Endothelial cell of umbilical vein (primary cell): ENCODE results near the gene PRKAG2. TPM values are rescaled to one million over a fixed set of nuclear protein-coding genes. Genes with fewer than 3 reads are reported as not detected.

Experiments used
- BruUV-seq: library from RNA; stranded (reverse); fragments of 400-500 nt; replicated peaks from 2 replicates; lab custom pipeline; 2021; lab: Mats Ljungman, UMichigan
- CTCF ChIA-PET: fragments of 300-600, 350-600 bp; sonication (Branson Sonifier 250); formaldehyde crosslinking; loops from one replicate; lab custom pipeline; 2021; ENCODE audit warnings: antibody characterized with exemption, inconsistent platforms; lab: Charles Lee
- POLR2A ChIA-PET: fragments of 300-600, 350-600 bp; sonication (Branson Sonifier 250); formaldehyde crosslinking; loops from one replicate; lab custom pipeline; 2021; ENCODE audit warnings: antibody characterized with exemption, inconsistent platforms; lab: Charles Lee
- DNase-seq: peaks from one replicate; pipeline ENCODE4 v3.0.0-alpha.2; 2011; ENCODE audit warnings: low read depth, low spot score
- FAIRE-seq: peaks from 2 replicates; lab custom pipeline; 2011; peaks lifted over from hg19 to GRCh38; lab: Jason Lieb, UNC
- H2AFZ ChIP-seq: 2 replicates; pipeline ENCODE4 v1.6.0; 2012; ENCODE audit warnings: low read depth, low read length, control low read depth, inconsistent platforms
- H3K27ac ChIP-seq: 2 replicates; pipeline ENCODE4 v1.5.1; 2011; ENCODE audit warnings: low read depth, mild to moderate bottlenecking, control low read depth, low read length, moderate library complexity; ENCODE audit not compliant: insufficient read depth
- H3K27me3 ChIP-seq, 2 experiments: 2 replicates each; pipeline versions ENCODE4 v1.6.0 to v1.6.1; 2011; ENCODE audit warnings: low read length in 2 of 2, mixed read lengths in 1 of 2; ENCODE audit not compliant: control insufficient read depth in 2 of 2, insufficient read depth in 2 of 2
- H3K36me3 ChIP-seq, 2 experiments: 2 replicates in 1 of 2; 3 replicates in 1 of 2; pipeline ENCODE4 v1.5.1; 2011; ENCODE audit warnings: low read length in 2 of 2, mild to moderate bottlenecking in 1 of 2, moderate library complexity in 1 of 2; ENCODE audit not compliant: control insufficient read depth in 2 of 2, insufficient read depth in 2 of 2; ENCODE audit errors: extremely low read depth in 1 of 2
- H3K4me1 ChIP-seq: 3 replicates; pipeline ENCODE4 v1.5.1; 2011; ENCODE audit warnings: mild to moderate bottlenecking, low read length; ENCODE audit not compliant: control insufficient read depth, insufficient read depth; ENCODE audit errors: extremely low read depth
- H3K4me2 ChIP-seq: 2 replicates; pipeline ENCODE4 v1.6.1; 2011; ENCODE audit warnings: low read length, control low read depth, mixed read lengths; ENCODE audit not compliant: insufficient read depth
- H3K4me3 ChIP-seq, 3 experiments: fragments of 200-600 bp in 1 of 3; sonication (generic), shearing (Covaris generic) in 1 of 3; replicated peaks in 1 of 3; 2 replicates each; pipeline ENCODE4 v1.5.1; 2011 to 2016; ENCODE audit warnings: control low read depth in 3 of 3, low read length in 3 of 3, mild to moderate bottlenecking in 2 of 3, inconsistent platforms in 1 of 3, low read depth in 1 of 3, moderate library complexity in 1 of 3; ENCODE audit not compliant: insufficient read depth in 1 of 3
- H3K79me2 ChIP-seq: 2 replicates; pipeline ENCODE4 v1.6.0; 2012; ENCODE audit warnings: low read length, inconsistent platforms; ENCODE audit not compliant: control insufficient read depth, insufficient read depth
- H3K9ac ChIP-seq: replicated peaks from 2 replicates; pipeline ENCODE3; 2011; ENCODE audit warnings: low read length, control low read depth; ENCODE audit not compliant: insufficient read depth; ENCODE audit errors: extremely low read depth
- H3K9me1 ChIP-seq: replicated peaks from 3 replicates; pipeline ENCODE4 v1.6.0; 2011; ENCODE audit warnings: mild to moderate bottlenecking, low read length; ENCODE audit not compliant: control insufficient read depth, insufficient read depth; ENCODE audit errors: extremely low read depth
- H3K9me3 ChIP-seq: replicated peaks from 2 replicates; pipeline ENCODE4 v1.5.1; 2012; ENCODE audit warnings: low read length, inconsistent platforms; ENCODE audit not compliant: control insufficient read depth, insufficient read depth
- H4K20me1 ChIP-seq: replicated peaks from 2 replicates; pipeline ENCODE3; 2011; ENCODE audit warnings: mild to moderate bottlenecking, low read length; ENCODE audit not compliant: control insufficient read depth, insufficient read depth; ENCODE audit errors: extremely low read depth
- CTCF ChIP-seq, 2 donors: IDR thresholded peaks; 1 replicate in 1 of 2; 2 replicates in 1 of 2; pipeline ENCODE4 v1.5.1; 2011; ENCODE audit warnings: low read length in 2 of 2, mild to moderate bottlenecking in 2 of 2, moderate library complexity in 2 of 2, control low read depth in 1 of 2, inconsistent platforms in 1 of 2, low read depth in 1 of 2; ENCODE audit not compliant: insufficient read depth in 1 of 2; ENCODE audit errors: extremely low read depth in 1 of 2
- EZH2 ChIP-seq: IDR thresholded peaks from 2 replicates; pipeline ENCODE4 v1.6.1; 2012; ENCODE audit warnings: borderline replicate concordance, low read depth, mild to moderate bottlenecking, moderate library complexity, low read length, inconsistent platforms; ENCODE audit not compliant: severe bottlenecking
- FOS ChIP-seq: IDR thresholded peaks from 2 replicates; pipeline ENCODE4 v1.6.1; 2011; ENCODE audit warnings: mild to moderate bottlenecking, low read length, moderate library complexity, borderline replicate concordance; ENCODE audit not compliant: insufficient read depth
- GATA2 ChIP-seq: IDR thresholded peaks from 2 replicates; pipeline ENCODE4 v1.7.0; 2011; ENCODE audit warnings: low read depth, mild to moderate bottlenecking, moderate library complexity, mixed read lengths, low read length; ENCODE audit not compliant: insufficient read length, insufficient read depth
- JUN ChIP-seq: IDR thresholded peaks from 2 replicates; pipeline ENCODE4 v1.6.1; 2011; ENCODE audit warnings: borderline replicate concordance, low read depth; ENCODE audit not compliant: insufficient read length, insufficient read depth
- MAX ChIP-seq: IDR thresholded peaks from 2 replicates; pipeline ENCODE4 v1.6.1; 2011; ENCODE audit not compliant: insufficient read depth, insufficient read length
- MYC ChIP-seq: IDR thresholded peaks from one replicate; pipeline ENCODE4 v1.6.1; 2011; ENCODE audit warnings: mild to moderate bottlenecking, low read depth, low read length
- POLR2A ChIP-seq: IDR thresholded peaks from 2 replicates; pipeline ENCODE4 v1.6.1; 2012; ENCODE audit warnings: low read depth, mild to moderate bottlenecking, control low read depth, low read length
- POLR2AphosphoS5 ChIP-seq: IDR thresholded peaks from 2 replicates; pipeline ENCODE4 v1.6.1; 2012; ENCODE audit warnings: low read depth, mild to moderate bottlenecking, control low read depth, low read length, moderate library complexity; ENCODE audit not compliant: insufficient read depth
- dilution Hi-C: fragments of 300-500 bp; cut with MboI; formaldehyde crosslinking; loops from one replicate; pipeline ENCODE4 v1.15.0; 2019; ENCODE audit warnings: low sequenced_read_pairs; ENCODE audit not compliant: extremely low pct_ligation_motif_present
- intact Hi-C: fragments of 100-400 bp; cut with micrococcal nuclease; formaldehyde crosslinking; loops from one replicate; pipeline ENCODE4 v1.10.0; 2022
- polyA plus RNA-seq, 4 experiments: library from polyadenylated mRNA; depleted of rRNA in 3 of 4; stranded (reverse) in 3 of 4; unstranded in 1 of 4; fragments of >200 nt; gene quantifications; 2 replicates each; pipeline versions ENCODE4 v1.2.1 to v1.2.3, GENCODE V29; 2011 to 2012; ENCODE audit warnings: missing spikeins in 1 of 4
- total RNA-seq: library from RNA; stranded (reverse); gene quantifications from 2 replicates; pipeline ENCODE4 v1.2.3, GENCODE V29; 2021

PRKAG2 gene
- total and polyA plus RNA-seq, 2 donors (not counting 3 experiments of a cell fraction or from before 2014, with no cell fraction given), result 19.3 to 51.5 TPM

- no TSS peak for BruUV-seq
- intact Hi-C loops, result no loop called here
- ChIA-PET POLR2A (no interaction called here), CTCF (no interaction called here)
- no peaks in the 10 kb centered on the region for H3K9me1 ChIP-seq
- dilution Hi-C loops, result no loop called here
- H2AFZ ChIP-seq, result no peak overlapping the region
- no peaks in the 10 kb centered on the region for H3K4me1 ChIP-seq
- no peaks in the 10 kb centered on the region for H3K36me3 ChIP-seq
- no peaks in the 10 kb centered on the region for H3K9me3 ChIP-seq
- H3K79me2 ChIP-seq, result no peaks in the 10 kb centered on the region
- H3K9ac ChIP-seq, result no peak overlapping the region
- TF ChIP-seq MYC (no peak), JUN (no peak), POLR2AphosphoS5 (no peak)
- no peaks in the 10 kb centered on the region for H3K27me3 ChIP-seq
- H3K4me3 ChIP-seq, result no peak overlapping the region
- FAIRE-seq (no peak), DNase-seq (no peak)
- no peak overlapping the region for H3K27ac ChIP-seq
- H3K4me2 ChIP-seq, result no peak overlapping the region
- no peaks in the 10 kb centered on the region for H4K20me1 ChIP-seq
These were observed 19.5 kb downstream of the PRKAG2 start for GRCh38 chr7:151857412-151857811.

GRCh38 chr7:151856516-151856915 lies 20.4 kb downstream of the PRKAG2 start:
- dilution Hi-C loops, result no loop called here
- no peak overlapping the region for H2AFZ ChIP-seq
- H3K79me2 ChIP-seq, result no peaks in the 10 kb centered on the region
- no peaks in the 10 kb centered on the region for H3K36me3 ChIP-seq
- FAIRE-seq, result no peak
- no peaks in the 10 kb centered on the region for H3K9me3 ChIP-seq
- ChIA-PET POLR2A (no interaction called here), CTCF (no interaction called here)
- H3K27me3 ChIP-seq, result no peaks in the 10 kb centered on the region
- H3K4me3 ChIP-seq, result no peak overlapping the region
- DNase-seq, result no peak
- no peaks in the 10 kb centered on the region for H3K4me1 ChIP-seq
- H3K27ac ChIP-seq, result no peak overlapping the region
- no peak overlapping the region for H3K4me2 ChIP-seq
- intact Hi-C loops, result no loop called here
- H4K20me1 ChIP-seq, result no peaks in the 10 kb centered on the region
- TF ChIP-seq JUN (no peak), EZH2 (no peak), MYC (no peak), POLR2A (no peak), POLR2AphosphoS5 (no peak), MAX (no peak), CTCF (IDR thresholded peaks at IDR 0.05; ENCODE audit: extremely low read depth in 1 of 2, insufficient read depth in 1 of 2, low read depth in 1 of 2, low read length in 2 of 2) (no peak), GATA2 (no peak), FOS (no peak)
- no peaks in the 10 kb centered on the region for H3K9me1 ChIP-seq
- no peak overlapping the region for H3K9ac ChIP-seq
- BruUV-seq, result no TSS peak
